Common myeloid progenitor, CD34-positive (primary cell): ENCODE data around the gene MDM4.

Experiments used
- CTCF ChIA-PET: fragments of 350-600 bp; sonication (Branson Sonifier 250); formaldehyde crosslinking; loops from one replicate; lab custom pipeline; 2021; ENCODE audit warnings: antibody characterized with exemption; lab: Charles Lee
- POLR2A ChIA-PET: fragments of 350-600 bp; sonication (Branson Sonifier 250); formaldehyde crosslinking; loops from one replicate; lab custom pipeline; 2021; ENCODE audit warnings: antibody characterized with exemption; lab: Charles Lee
- DNase-seq, 3 donors: peaks; one replicate each; pipeline versions ENCODE4 v3.0.0 to v3.0.0-alpha.2; 2013
- H3K27ac ChIP-seq, 2 experiments: 1 replicate in 1 of 2; 2 replicates in 1 of 2; pipeline ENCODE4 v1.7.0; 2013; ENCODE audit warnings: inconsistent platforms in 2 of 2, low read length in 2 of 2, mild to moderate bottlenecking in 2 of 2, low read depth in 1 of 2, moderate library complexity in 1 of 2; ENCODE audit not compliant: severe bottlenecking in 2 of 2, insufficient read depth in 1 of 2, poor library complexity in 1 of 2
- H3K27me3 ChIP-seq, 5 experiments: replicated peaks in 2 of 5; 1 replicate in 3 of 5; 2 replicates in 2 of 5; pipeline versions ENCODE4 v1.6.1 to v1.7.0; 2013; ENCODE audit warnings: low read length in 4 of 5, mild to moderate bottlenecking in 2 of 5, moderate library complexity in 2 of 5, inconsistent platforms in 1 of 5; ENCODE audit not compliant: insufficient read depth in 5 of 5, control insufficient read depth in 4 of 5
- H3K36me3 ChIP-seq, 4 experiments: 1 replicate in 2 of 4; 2 replicates in 2 of 4; pipeline versions ENCODE4 v1.6.1 to v1.7.0; 2013; ENCODE audit warnings: low read length in 3 of 4, control low read depth in 1 of 4, mild to moderate bottlenecking in 1 of 4; ENCODE audit not compliant: control insufficient read depth in 4 of 4, insufficient read depth in 4 of 4
- H3K4me1 ChIP-seq, 4 experiments: 1 replicate in 3 of 4; 2 replicates in 1 of 4; pipeline versions ENCODE4 v1.6.1 to v1.7.1; 2013; ENCODE audit warnings: low read length in 3 of 4, mild to moderate bottlenecking in 3 of 4, control low read depth in 1 of 4, inconsistent platforms in 1 of 4, moderate library complexity in 1 of 4; ENCODE audit not compliant: control insufficient read depth in 4 of 4, insufficient read depth in 4 of 4; ENCODE audit errors: control extremely low read depth in 1 of 4
- H3K4me3 ChIP-seq, 7 experiments: 1 replicate in 4 of 7; 2 replicates in 3 of 7; pipeline versions ENCODE4 v1.5.1 to v1.7.0; 2013; ENCODE audit warnings: mild to moderate bottlenecking in 7 of 7, low read length in 6 of 7, moderate library complexity in 6 of 7, inconsistent platforms in 2 of 7, low read depth in 2 of 7, control low read depth in 1 of 7; ENCODE audit not compliant: insufficient read depth in 4 of 7, control insufficient read depth in 1 of 7; ENCODE audit errors: extremely low read depth in 1 of 7
- H3K9me3 ChIP-seq, 5 experiments: 1 replicate in 4 of 5; 2 replicates in 1 of 5; pipeline versions ENCODE4 v1.6.1 to v1.7.1; 2013; ENCODE audit warnings: low read length in 4 of 5, mild to moderate bottlenecking in 2 of 5, inconsistent platforms in 1 of 5, low read depth in 1 of 5, moderate library complexity in 1 of 5; ENCODE audit not compliant: control insufficient read depth in 4 of 5, insufficient read depth in 2 of 5; ENCODE audit errors: control extremely low read depth in 1 of 5
- WGBS: methylation state at CpG from one replicate; pipeline ENCODE4 v1.1.5; 2013; ENCODE audit not compliant: insufficient coverage; 5-methylcytosine and 5-hydroxymethylcytosine counted together

MDM4 gene

DNA sequence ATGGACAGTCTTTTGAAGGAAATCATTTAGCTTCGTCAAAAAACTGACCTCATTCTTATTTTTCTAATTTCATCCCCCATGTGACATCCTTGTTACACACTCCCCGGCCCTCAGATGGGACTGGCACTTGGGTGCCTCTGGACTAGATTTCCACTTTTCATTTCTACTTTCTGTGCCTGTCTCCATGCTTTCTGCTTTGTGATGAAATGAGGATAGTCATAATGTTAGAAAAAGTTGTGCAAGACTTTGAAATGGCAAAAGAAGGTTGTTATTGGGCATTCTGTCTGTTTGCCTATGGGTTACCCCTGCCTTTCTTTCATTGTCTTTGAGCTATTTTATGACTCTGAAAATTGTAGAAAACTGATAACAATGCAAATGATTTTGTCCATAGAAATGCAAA lies 54.9 kb downstream of the MDM4 start:
- ChIA-PET POLR2A (no interaction called here), CTCF (interaction anchor here (1.1 to 9.8 kb wide), 3 partner anchors 10 to 234 kb away, joined by 3 to 168 read pairs (median 4); no protein-coding TSS in a partner anchor)
- 100% methylated on average over 2 of the region's 2 CpGs for WGBS
- Histone ChIP-seq H3K4me3 (no peak overlapping the region), H3K36me3 (peaks cover 0 to 23% (median 3%) of the 10 kb centered on the region in 4 experiments), H3K27me3 (no peaks in the 10 kb centered on the region), H3K4me1 (no peaks in the 10 kb centered on the region), H3K9me3 (no peaks in the 10 kb centered on the region), H3K27ac (no peak overlapping the region)
- DNase-seq, result no peak

DNA sequence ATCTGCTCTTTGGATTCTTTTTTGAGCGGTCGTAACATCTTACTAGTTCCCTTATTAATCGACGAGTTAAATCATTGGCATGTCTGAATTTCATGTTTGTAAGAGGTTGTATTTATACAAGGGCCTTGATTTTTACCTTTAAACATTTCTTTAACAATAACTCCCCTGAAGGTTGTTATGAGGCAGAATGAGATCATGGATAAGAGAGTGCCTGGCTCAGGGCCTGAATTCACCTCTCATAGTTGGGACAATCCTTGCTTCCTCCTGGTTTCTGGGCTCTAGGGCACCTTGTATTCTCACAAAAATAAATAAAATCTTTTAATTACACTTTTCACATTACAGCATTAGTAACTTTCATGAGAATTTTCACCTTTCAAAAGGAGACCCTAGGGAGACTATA lies 55.4 kb downstream of the MDM4 start:
- H3K4me1 ChIP-seq, result no peaks in the 10 kb centered on the region
- no CpG with 5 or more reads among the region's 4 CpGs for WGBS
- no peak for DNase-seq
- no peak overlapping the region for H3K4me3 ChIP-seq
- no peaks in the 10 kb centered on the region for H3K27me3 ChIP-seq
- H3K36me3 ChIP-seq, result peaks cover 0 to 23% (median 3%) of the 10 kb centered on the region in 4 experiments
- CTCF ChIA-PET, result interaction anchor here (0.6 to 9.8 kb wide), 5 partner anchors 9 to 241 kb away, joined by 3 to 168 read pairs (median 3); no protein-coding TSS in a partner anchor
- H3K9me3 ChIP-seq, result no peaks in the 10 kb centered on the region
- POLR2A ChIA-PET, result no interaction called here
- H3K27ac ChIP-seq, result no peak overlapping the region

DNA sequence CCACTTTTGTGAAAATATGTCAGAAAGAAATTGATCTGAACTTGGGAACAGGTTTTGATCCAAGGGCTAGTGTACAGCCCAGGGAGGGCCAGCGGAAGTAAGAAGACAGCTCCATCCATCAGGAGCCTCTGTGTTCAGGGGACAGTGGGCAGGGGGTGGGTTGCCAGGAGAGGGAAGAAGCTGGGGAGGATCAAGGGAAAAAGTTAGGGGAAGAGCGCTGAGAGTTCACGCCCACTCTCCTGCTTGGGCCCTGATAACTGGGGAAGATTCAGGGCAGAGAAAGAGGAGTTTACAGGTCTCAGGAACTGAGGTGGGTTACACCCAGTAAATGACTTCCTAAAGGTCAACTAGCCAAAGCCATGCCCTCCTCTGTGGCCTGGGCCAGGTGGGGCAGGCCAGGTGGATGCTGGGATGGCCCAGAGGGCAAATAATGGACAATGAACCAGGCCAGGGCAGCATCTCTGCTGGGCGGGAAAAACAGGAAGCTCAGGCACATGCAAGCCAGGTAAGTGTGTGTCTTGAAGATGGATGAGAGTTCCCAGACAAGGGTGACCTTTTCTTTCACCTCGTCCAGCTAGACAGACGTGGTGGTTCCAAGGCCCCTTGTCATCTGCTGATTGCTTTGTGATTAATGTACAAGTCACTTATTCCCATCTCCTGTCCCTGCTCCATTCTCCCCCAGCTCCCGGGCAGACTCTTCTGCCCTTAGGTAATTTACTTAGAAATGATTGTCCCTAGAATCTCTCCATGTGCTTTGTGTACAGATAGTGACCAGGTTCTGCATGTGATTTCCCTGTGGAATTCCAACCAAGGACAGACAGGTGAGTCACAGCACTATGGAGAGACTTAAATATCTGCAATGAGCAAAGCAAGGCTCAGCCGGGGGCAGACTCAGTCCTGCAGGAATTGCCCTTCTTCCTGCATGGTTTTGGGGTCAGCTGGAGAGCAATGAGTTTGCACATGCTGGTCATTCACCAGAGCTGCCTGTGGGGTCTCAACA lies 57.0 kb downstream of the MDM4 start:
- Histone ChIP-seq H3K36me3 (peaks cover 0 to 18% (median 3%) of the 10 kb centered on the region in 4 experiments), H3K4me1 (no peaks in the 10 kb centered on the region), H3K4me3 (no peak overlapping the region), H3K27me3 (no peaks in the 10 kb centered on the region), H3K9me3 (no peaks in the 10 kb centered on the region), H3K27ac (no peak overlapping the region)
- no peak for DNase-seq
- POLR2A ChIA-PET, result no interaction called here
- CTCF ChIA-PET, result interaction anchor here (0.6 to 9.8 kb wide), 7 partner anchors 8 to 1013 kb away, joined by 3 to 168 read pairs (median 4); no protein-coding TSS in a partner anchor
- WGBS, result 99% methylated on average over 6 of the region's 8 CpGs

DNA sequence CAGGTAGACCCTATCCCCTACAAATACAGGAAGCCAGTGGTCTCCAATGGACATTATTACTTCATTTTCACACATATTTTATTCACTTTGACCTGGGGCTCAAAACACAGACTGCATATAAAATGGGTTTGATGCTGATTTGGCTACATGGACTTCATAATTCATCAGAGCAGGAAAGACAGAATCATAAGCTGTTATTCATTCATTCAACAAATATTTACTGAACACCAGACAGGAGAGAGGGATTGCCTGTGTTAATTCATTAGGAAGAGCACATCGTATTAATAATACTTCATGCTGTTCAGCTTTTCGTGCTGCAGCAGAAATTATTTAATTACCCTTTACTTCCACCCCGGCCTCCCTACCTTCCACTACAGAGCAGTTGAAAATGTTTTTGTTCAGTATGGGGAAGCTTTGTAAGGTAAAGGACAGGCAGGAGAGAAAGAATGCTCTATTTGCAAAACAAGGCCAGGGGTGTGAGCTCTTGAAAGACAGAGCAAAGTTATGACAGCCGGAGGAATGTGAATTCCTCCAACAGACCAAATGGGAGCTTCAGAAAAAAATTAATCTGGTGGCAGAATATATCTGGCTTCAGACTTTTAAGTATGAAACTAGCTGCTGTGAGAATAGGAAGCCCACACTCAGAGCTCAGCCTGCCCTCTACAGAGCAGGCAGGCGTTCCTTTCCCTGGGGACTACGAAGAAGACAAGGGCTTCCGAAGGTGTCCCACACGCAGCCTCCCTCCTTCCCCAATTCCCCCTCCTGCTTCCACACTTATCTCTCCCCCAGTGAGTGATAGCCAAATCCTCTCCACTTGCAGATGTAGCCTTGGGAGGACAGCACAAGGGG lies 58.0 kb downstream of the MDM4 start:
- WGBS, result 96% methylated on average over 4 of the region's 8 CpGs
- DNase-seq, result no peak
- Histone ChIP-seq H3K27me3 (no peaks in the 10 kb centered on the region), H3K36me3 (peaks cover 0 to 18% (median 3%) of the 10 kb centered on the region in 4 experiments), H3K4me3 (no peak overlapping the region), H3K4me1 (peaks cover 0 to 3% (median 1%) of the 10 kb centered on the region in 4 experiments), H3K9me3 (no peaks in the 10 kb centered on the region), H3K27ac (no peak overlapping the region)
- CTCF ChIA-PET, result interaction anchor here (0.6 to 9.8 kb wide), 6 partner anchors 9 to 1012 kb away, joined by 3 to 168 read pairs (median 4); no protein-coding TSS in a partner anchor
- POLR2A ChIA-PET, result no interaction called here

DNA sequence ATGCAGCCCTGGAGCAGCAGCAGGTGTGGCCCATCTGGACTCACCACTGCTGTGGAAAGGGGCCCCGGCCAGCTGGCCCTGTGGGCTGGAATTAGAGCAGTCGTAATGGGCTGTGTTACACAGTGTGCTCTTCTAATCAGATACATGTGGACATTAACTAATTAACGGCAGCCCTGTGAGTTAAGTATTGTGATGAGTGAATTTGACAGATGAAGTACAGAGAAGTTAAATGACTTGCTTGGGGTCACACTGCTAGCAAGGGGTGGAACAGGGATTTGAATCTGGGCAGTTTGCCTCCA lies 58.6 kb downstream of the MDM4 start:
- Histone ChIP-seq H3K4me1 (peaks cover 0 to 4% (median 1%) of the 10 kb centered on the region in 4 experiments), H3K36me3 (peaks cover 0 to 18% (median under 1%) of the 10 kb centered on the region in 4 experiments), H3K27ac (no peak overlapping the region), H3K4me3 (no peak overlapping the region), H3K9me3 (no peaks in the 10 kb centered on the region), H3K27me3 (no peaks in the 10 kb centered on the region)
- CTCF ChIA-PET, result interaction anchor here (0.9 to 2.2 kb wide), 3 partner anchors 9 to 189 kb away, joined by 3 to 6 read pairs (median 4); no protein-coding TSS in a partner anchor
- POLR2A ChIA-PET, result no interaction called here
- DNase-seq, result no peak
- WGBS, result 90% methylated on average over 3 of the region's 3 CpGs

DNA sequence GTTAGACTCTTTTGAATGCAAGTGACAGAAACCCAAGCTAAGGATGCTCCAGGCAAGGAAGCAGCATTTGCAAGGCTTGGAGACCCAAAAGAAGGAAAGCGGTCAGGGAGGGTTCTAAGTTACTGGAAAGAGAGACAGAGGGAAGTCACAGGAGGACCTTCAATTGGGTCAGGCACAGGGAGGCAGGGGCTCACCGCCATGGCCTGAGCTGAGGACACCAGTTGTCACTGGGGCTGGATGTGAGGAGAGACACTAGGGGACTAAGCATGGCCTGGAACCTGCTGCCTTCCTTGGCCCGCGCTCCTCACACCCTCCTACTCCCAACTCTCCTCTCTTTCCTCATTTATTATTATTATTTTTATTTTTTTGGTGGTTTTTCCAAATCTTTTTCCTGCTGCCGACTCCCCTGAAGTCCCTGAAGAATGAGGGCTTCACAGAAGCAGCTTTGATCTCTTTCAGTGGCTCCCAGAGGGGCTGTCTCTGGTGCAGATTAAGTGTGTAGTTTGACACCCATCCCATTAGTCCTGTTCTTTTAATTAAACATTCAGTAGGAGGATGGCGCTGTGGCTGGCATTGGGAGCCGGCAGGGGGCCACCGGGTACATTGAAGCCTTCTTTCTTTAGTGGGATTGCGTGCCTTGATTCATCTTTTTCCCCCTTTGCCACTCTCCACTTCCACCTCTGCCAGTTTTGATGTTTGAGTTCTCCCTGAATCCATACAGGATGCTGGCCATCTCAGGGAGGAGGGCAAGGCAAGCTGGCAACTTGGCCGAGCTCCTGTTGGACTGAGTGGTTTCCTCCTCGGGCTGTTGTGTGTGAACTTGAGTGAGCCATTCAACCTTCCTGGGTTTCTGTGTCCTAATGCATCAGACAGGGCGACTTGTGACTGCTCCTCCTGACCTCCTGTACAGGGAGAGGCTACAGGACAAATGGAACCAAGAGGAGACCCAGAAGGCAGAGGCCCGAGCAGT lies 59.3 kb downstream of the MDM4 start:
- no peak overlapping the region for H3K27ac ChIP-seq
- POLR2A ChIA-PET, result no interaction called here
- no peak overlapping the region for H3K4me3 ChIP-seq
- no peaks in the 10 kb centered on the region for H3K9me3 ChIP-seq
- no peak for DNase-seq
- no peaks in the 10 kb centered on the region for H3K27me3 ChIP-seq
- CTCF ChIA-PET, result interaction anchor here (1.0 to 2.2 kb wide), 3 partner anchors 188 to 275 kb away, joined by 3 to 6 read pairs (median 4); no protein-coding TSS in a partner anchor
- peaks cover 0 to 13% (median under 1%) of the 10 kb centered on the region in 4 experiments for H3K36me3 ChIP-seq
- WGBS, result 94% methylated on average over 10 of the region's 13 CpGs
- H3K4me1 ChIP-seq, result peaks cover 0 to 4% (median 1%) of the 10 kb centered on the region in 4 experiments
